ENCODE data around the gene TAPT1.

- TF ChIP-seq POLR2AphosphoS5 (IDR thresholded peaks at IDR 0.05; ENCODE audit: low read depth, low read length) (no peak), POLR2A (IDR thresholded peaks at IDR 0.05; ENCODE audit: low read depth, low read length) (no peak)
Observed at GRCh38 chr4:16192057-16192456, 34.2 kb downstream of the TAPT1 start.

Data from GM12892 (cell line).